ENCODE results near the gene FANCD2. TPM values are rescaled to one million over a fixed set of nuclear protein-coding genes. Genes with fewer than 3 reads are reported as not detected.

The FANCD2 gene
- total and polyA plus RNA-seq, 2 experiments from 2014 or later, result 61.5 to 71.6 TPM

- H3F3A ChIP-seq (replicated peaks; ENCODE audit: low read depth), result no peaks in the 10 kb centered on the region
- H3K9me2 ChIP-seq (ENCODE audit: insufficient read depth), result no peaks in the 10 kb centered on the region
- H3K4me1 ChIP-seq (ENCODE audit: insufficient read depth), result peaks cover 12% of the 10 kb centered on the region; the same call in 1 of the 2 replicates
- Mint-ChIP-seq H3K27me3 (ENCODE audit: insufficient read depth, low read depth, poor library complexity) (peaks cover 26% of the 10 kb centered on the region), H3K4me1 (peaks cover 26% of the 10 kb centered on the region), H3K9me3 (no peaks in the 10 kb centered on the region; the same call in 2 of the 3 replicates), H3K36me3 (ENCODE audit: low read depth) (peaks cover 16% of the 10 kb centered on the region), H3K27ac (no peak overlapping the region), H3K4me3 (no peak overlapping the region)
- ATAC-seq (no peak), DNase-seq (ENCODE audit: low spot score) (no peak)
- H4K20me1 ChIP-seq (replicated peaks; ENCODE audit: insufficient read depth), result peaks cover 23% of the 10 kb centered on the region
- no peaks in the 10 kb centered on the region for H3K79me2 ChIP-seq (replicated peaks; ENCODE audit: insufficient read depth)
- H3K27ac ChIP-seq (ENCODE audit: low read depth), result no peak overlapping the region
- no peak overlapping the region for H3K4me3 ChIP-seq
- TF ChIP-seq ZNF114 (CRISPR knock-in tag; IDR thresholded peaks at IDR 0.05), result no peak
- H3K36me3 ChIP-seq (ENCODE audit: insufficient read depth), result 0 out of 2 replicates have a peak, but pooled peaks cover 5% of the 10 kb centered on the region
- H3K4me2 ChIP-seq, result no peak overlapping the region
- H2AFZ ChIP-seq, result no peak overlapping the region
- peaks cover 4% of the 10 kb centered on the region; the same call in 1 of the 2 replicates for H3K27me3 ChIP-seq (ENCODE audit: insufficient read depth)
Observed at GRCh38 chr3:10006762-10007090, 19.5 kb upstream of the FANCD2 start.

- Histone ChIP-seq H3K4me2 (no peak overlapping the region), H2AFZ (no peak overlapping the region), H3K9me2 (ENCODE audit: insufficient read depth) (no peaks in the 10 kb centered on the region), H3F3A (replicated peaks; ENCODE audit: low read depth) (no peaks in the 10 kb centered on the region), H3K4me3 (no peak overlapping the region), H4K20me1 (replicated peaks; ENCODE audit: insufficient read depth) (peaks cover 23% of the 10 kb centered on the region), H3K27me3 (ENCODE audit: insufficient read depth) (peaks cover 4% of the 10 kb centered on the region; the same call in 1 of the 2 replicates), H3K36me3 (ENCODE audit: insufficient read depth) (0 out of 2 replicates have a peak, but pooled peaks cover 3% of the 10 kb centered on the region), H3K79me2 (replicated peaks; ENCODE audit: insufficient read depth) (no peaks in the 10 kb centered on the region), H3K4me1 (ENCODE audit: insufficient read depth) (peaks cover 12% of the 10 kb centered on the region; the same call in 1 of the 2 replicates), H3K27ac (ENCODE audit: low read depth) (no peak overlapping the region)
- ATAC-seq (no peak), DNase-seq (ENCODE audit: low spot score) (no peak)
- H3K4me3 Mint-ChIP-seq, result no peak overlapping the region
- peaks cover 28% of the 10 kb centered on the region for H3K27me3 Mint-ChIP-seq (ENCODE audit: insufficient read depth, low read depth, poor library complexity)
- no peak overlapping the region for H3K27ac Mint-ChIP-seq
- peaks cover 16% of the 10 kb centered on the region for H3K36me3 Mint-ChIP-seq (ENCODE audit: low read depth)
- no peaks in the 10 kb centered on the region; the same call in 2 of the 3 replicates for H3K9me3 Mint-ChIP-seq
- peaks cover 26% of the 10 kb centered on the region for H3K4me1 Mint-ChIP-seq
- TF ChIP-seq STAT1 (IDR thresholded peaks at IDR 0.05; ENCODE audit: unreplicated experiment), result no peak
- TF ChIP-seq POLR2AphosphoS5 (IDR thresholded peaks at IDR 0.05; ENCODE audit: low read depth), result no peak
- no peak for TF ChIP-seq REST (IDR thresholded peaks at IDR 0.05; ENCODE audit: unreplicated experiment)
- TF ChIP-seq ETS1 (IDR thresholded peaks at IDR 0.05), result no peak
- no peak for TF ChIP-seq EZH2 (IDR thresholded peaks at IDR 0.05; ENCODE audit: low read depth, unreplicated experiment)
- TF ChIP-seq ZNF114 (CRISPR knock-in tag; IDR thresholded peaks at IDR 0.05), result no peak
- no peak for TF ChIP-seq NANOG (IDR thresholded peaks at IDR 0.05; ENCODE audit: borderline replicate concordance)
- no peak for TF ChIP-seq ZNF462 (CRISPR knock-in tag; IDR thresholded peaks at IDR 0.05)
- TF ChIP-seq ZNF331 (CRISPR knock-in tag; IDR thresholded peaks at IDR 0.05; ENCODE audit: low read depth), result no peak
- TF ChIP-seq CREB1 (CRISPR knock-in tag; IDR thresholded peaks at IDR 0.05; ENCODE audit: low read depth), result no peak
- no peak for TF ChIP-seq JUNB (IDR thresholded peaks at IDR 0.05; ENCODE audit: unreplicated experiment)
Observed at GRCh38 chr3:10007126-10007782, 19.0 kb upstream of the FANCD2 start.
